ENCODE results near the gene NOC4L.

Gene NOC4L

DNA sequence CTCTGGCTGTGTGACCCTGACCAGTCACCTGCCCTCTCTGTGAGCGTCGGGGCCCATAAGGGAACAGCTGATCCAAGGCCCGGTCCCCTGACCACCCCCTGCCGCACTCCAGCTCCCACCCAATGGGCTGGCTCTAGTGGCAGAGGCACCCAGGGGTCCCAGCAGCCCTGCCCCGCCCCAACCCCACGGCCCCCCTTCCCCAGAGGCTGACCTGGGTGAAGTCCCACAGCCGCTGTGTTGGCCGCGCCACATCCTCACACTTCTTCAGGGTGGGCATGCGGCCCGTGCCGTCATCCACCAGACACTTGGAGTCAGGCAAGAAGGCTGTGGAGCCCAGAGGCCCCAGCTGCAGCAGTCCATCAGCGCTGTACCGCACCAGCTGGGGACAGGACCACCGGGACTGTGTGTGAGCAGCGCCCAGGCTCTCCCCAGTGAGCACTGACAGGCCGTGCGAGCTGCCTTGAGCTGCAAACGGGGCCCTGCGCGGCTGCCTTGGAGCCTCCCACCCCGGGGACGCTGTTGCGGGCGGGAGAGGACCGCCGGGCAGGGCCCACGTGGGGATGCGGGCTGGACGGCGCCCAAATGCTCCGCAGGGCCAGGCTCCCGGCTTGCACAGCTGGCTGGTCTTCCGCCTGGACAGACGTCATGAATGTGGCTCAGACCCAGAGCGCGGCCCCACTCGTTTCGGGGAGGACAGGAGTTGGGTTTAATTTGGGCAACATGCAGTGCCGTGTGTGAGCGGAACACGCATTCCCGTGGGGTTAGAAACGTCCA lies 53.5 kb downstream of the NOC4L start:
- DNase-seq (ENCODE audit: low read depth in 2 of 2) = no peak

DNA sequence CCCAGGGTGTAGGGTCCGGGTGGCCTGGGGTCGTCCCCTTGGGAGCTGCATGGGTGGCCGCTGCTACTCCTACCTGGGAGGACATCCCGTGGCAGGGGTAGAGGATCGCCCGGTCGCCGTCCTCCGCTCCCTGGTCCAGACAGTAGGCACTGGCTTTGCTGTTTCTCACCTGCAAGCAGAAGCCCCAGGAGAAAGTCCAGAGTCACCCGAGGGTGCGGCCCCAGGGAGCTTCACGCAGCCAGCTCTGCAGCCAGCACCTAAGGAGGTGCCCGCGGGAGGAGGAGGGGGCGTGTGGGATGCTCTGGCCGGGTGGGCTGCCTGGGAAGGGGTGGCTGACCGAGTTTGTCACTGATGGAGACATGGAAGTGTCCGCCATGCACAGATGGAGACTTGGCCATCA lies 54.8 kb downstream of the NOC4L start:
- no peak for DNase-seq (ENCODE audit: low read depth in 2 of 2)

GRCh38 chr12:132199526-132200319 lies 55.5 kb downstream of the NOC4L start:
- DNase-seq (ENCODE audit: low read depth in 2 of 2) = no peak

DNA sequence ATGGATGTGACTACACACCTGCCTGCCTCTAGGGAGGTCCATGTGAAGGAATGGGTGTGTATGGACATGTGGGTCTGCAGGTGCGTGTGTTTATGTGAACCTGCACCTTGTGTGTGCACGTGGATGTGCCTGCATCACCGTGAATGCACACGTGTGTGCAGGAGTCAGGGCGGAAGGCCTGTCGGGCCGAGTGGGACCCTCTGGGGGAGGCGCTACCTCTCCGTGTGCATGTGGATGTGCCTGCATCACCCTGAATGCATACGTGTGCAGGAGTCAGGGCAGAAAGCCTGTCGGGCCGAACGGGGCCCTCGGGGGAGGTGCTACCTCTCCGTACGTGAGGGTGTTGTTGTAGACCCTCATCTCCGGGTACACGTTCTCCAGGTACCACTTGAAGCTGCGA lies 56.5 kb downstream of the NOC4L start:
- no peak for DNase-seq (ENCODE audit: low read depth in 2 of 2)

DNA sequence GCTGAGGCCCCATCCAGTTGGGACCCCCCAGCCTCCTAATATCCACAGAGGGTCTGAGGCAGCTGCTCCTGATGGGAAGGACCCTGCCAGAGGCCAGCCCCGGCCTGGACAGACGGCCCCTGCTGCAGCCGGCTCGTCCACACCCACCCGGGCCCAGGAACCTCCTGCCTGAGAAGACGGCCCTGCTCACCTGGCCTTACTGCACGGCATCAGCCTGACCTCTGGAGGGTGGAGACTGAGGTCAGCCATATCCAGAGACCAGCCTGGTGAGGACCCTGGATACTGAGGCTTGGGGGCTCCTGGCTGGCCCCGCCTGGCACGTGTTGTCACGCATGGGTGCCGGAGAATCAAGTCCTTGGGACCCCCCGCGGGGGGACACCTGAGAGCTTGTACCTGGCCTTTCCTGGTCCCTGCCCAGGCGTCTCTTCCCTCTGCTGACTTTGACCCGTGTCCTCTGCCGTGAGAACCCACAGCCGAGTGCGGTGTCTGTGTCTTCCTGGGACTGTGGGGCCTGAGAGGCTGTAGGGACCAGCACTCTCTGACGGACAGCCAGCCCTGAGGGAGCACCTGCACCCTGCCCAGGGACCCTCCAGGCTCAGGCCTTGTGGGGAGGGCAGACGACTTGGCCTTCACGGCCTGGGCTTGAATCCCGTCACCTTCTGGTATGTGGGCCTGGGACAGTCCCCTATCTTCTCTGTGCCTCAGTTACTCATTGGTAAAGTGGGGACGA lies 57.3 kb downstream of the NOC4L start:
- DNase-seq (ENCODE audit: low read depth in 2 of 2) = no peak

Data from stimulated activated CD4-positive, alpha-beta T cell treated with anti-CD3 and anti-CD28 coated beads, Interleukin-15, amount 100 ng/mL, for 48 hours (primary cell).